ENCODE measurements around the gene IGFALS. TPM values are rescaled to one million over a fixed set of nuclear protein-coding genes. Genes with fewer than 3 reads are reported as not detected.

Gene IGFALS
- total RNA-seq, 4 donors from 2014 or later = 0.27 to 10.8 (median 0.48) TPM; not detected in 1

GRCh38 chr16:1765826-1766225, 27.7 kb downstream of the IGFALS start:
- no peaks in the 10 kb centered on the region for H3K27me3 ChIP-seq
- no peak for TF ChIP-seq POLR2AphosphoS5 (IDR thresholded peaks at IDR 0.05)
- TF ChIP-seq EP300 (IDR thresholded peaks at IDR 0.05; ENCODE audit: low read depth) = no peak
- TF ChIP-seq POLR2A (IDR thresholded peaks at IDR 0.05) = no peak
- TF ChIP-seq CTCF (IDR thresholded peaks at IDR 0.05) = no peak
- WGBS, 2 donors (ENCODE audit: low coverage in 1 of 2) = 93% methylated on average over 3 of the region's 22 CpGs; no CpG with 5 or more reads in 1 of the 2 donors
- in situ Hi-C loops (cut with MboI; ENCODE audit: low pct_ligation_motif_present in 1 of 4, low pct_unique_long_range_greater_than_20kb in 1 of 4, low sequenced_read_pairs in 3 of 4) = no loop called here
- no peak overlapping the region for H3K27ac ChIP-seq
- H3K4me1 ChIP-seq = peaks cover 6 to 15% (median 11%) of the 10 kb centered on the region in 4 donors
- peaks cover 0 to 9% (median 0%) of the 10 kb centered on the region in 4 donors for H3K36me3 ChIP-seq
- no peak for DNase-seq
- no peaks in the 10 kb centered on the region for H3K9me3 ChIP-seq
- H3K4me3 ChIP-seq = no peak overlapping the region
- intact Hi-C loops (cut with DNase I; ENCODE audit: low total_unique reads) = no loop called here

GRCh38 chr16:1764971-1765370, 28.5 kb downstream of the IGFALS start:
- no peak for DNase-seq
- Histone ChIP-seq H3K9me3 (no peaks in the 10 kb centered on the region), H3K27me3 (no peaks in the 10 kb centered on the region), H3K4me1 (peaks cover 4 to 6% (median 5%) of the 10 kb centered on the region in 4 donors), H3K4me3 (no peak overlapping the region), H3K27ac (no peak overlapping the region), H3K36me3 (peaks cover 0 to 12% (median 0%) of the 10 kb centered on the region in 4 donors)
- WGBS, 2 donors (ENCODE audit: low coverage in 1 of 2) = 84% methylated on average over 21 of the region's 21 CpGs; no CpG with 5 or more reads in 1 of the 2 donors
- in situ Hi-C loops (cut with MboI; ENCODE audit: low pct_ligation_motif_present in 1 of 4, low pct_unique_long_range_greater_than_20kb in 1 of 4, low sequenced_read_pairs in 3 of 4) = no loop called here
- TF ChIP-seq POLR2A (IDR thresholded peaks at IDR 0.05) = no peak
- no peak for TF ChIP-seq EP300 (IDR thresholded peaks at IDR 0.05; ENCODE audit: low read depth)
- no peak for TF ChIP-seq POLR2AphosphoS5 (IDR thresholded peaks at IDR 0.05)
- no peak for TF ChIP-seq CTCF (IDR thresholded peaks at IDR 0.05)
- intact Hi-C loops (cut with DNase I; ENCODE audit: low total_unique reads) = no loop called here

- no peak overlapping the region for H3K27ac ChIP-seq
- no peak for DNase-seq
- in situ Hi-C loops (cut with MboI; ENCODE audit: low pct_ligation_motif_present in 1 of 4, low pct_unique_long_range_greater_than_20kb in 1 of 4, low sequenced_read_pairs in 3 of 4) (no loop called here), intact Hi-C loops (cut with DNase I; ENCODE audit: low total_unique reads) (no loop called here)
- peak in 1 of 5 experiments; percentile 11 for TF ChIP-seq CTCF (IDR thresholded peaks at IDR 0.05)
- no peak for TF ChIP-seq POLR2A (IDR thresholded peaks at IDR 0.05)
- 79% methylated on average over 63 of the region's 81 CpGs; no CpG with 5 or more reads in 1 of the 2 donors for WGBS, 2 donors (ENCODE audit: low coverage in 1 of 2)
- no peaks in the 10 kb centered on the region for H3K9me3 ChIP-seq
- no peak overlapping the region for H3K4me3 ChIP-seq
- H3K27me3 ChIP-seq = no peaks in the 10 kb centered on the region
- H3K36me3 ChIP-seq = peaks cover 0 to 12% (median 0%) of the 10 kb centered on the region in 4 donors
- no peaks in the 10 kb centered on the region for H3K4me1 ChIP-seq
These were observed 29.7 kb downstream of the IGFALS start for GRCh38 chr16:1763521-1764511.

DNA sequence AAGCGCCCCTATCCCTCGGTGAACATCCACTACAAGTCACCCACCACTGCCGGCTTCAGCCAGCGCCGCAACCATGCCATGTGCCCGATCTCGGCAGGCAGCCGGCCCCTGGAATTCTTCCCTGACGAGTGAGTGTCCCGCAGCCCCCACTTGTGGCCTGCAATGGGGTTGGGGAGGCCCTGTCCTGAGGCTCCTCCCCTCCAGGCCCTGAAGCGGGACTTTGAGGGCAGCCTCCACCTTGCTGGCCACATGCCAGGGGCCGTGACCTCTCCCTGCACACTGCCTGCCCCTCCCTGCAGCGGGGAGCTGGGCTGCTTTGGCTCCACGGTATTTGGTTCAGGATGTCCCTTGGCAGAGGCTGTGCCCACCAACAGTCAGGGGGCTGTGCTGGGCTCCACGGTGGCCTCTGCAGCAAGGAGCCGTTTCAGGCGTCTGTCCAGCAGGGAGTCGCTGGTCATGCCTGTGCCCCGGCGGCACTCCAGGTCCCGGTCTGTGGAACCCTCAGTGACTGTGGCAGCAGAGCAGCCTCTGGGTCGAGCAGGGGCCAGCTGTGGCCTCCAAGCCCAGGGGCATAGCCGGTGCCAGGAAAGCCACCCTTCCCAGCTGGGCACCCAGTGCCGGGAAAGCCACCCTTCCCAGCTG, 30.5 kb downstream of the IGFALS start:
- in situ Hi-C loops (cut with MboI; ENCODE audit: low pct_ligation_motif_present in 1 of 4, low pct_unique_long_range_greater_than_20kb in 1 of 4, low sequenced_read_pairs in 3 of 4) = no loop called here
- H3K36me3 ChIP-seq = peaks cover 0 to 12% (median 0%) of the 10 kb centered on the region in 4 donors

More for the DNA sequence above, 30.5 kb downstream of the IGFALS start:
- H3K27ac ChIP-seq = no peak overlapping the region
- H3K4me3 ChIP-seq = no peak overlapping the region
- TF ChIP-seq POLR2A (IDR thresholded peaks at IDR 0.05) (no peak), EP300 (IDR thresholded peaks at IDR 0.05; ENCODE audit: low read depth) (no peak), POLR2AphosphoS5 (IDR thresholded peaks at IDR 0.05) (no peak), CTCF (IDR thresholded peaks at IDR 0.05) (no peak)
- no peaks in the 10 kb centered on the region for H3K27me3 ChIP-seq
- intact Hi-C loops (cut with DNase I; ENCODE audit: low total_unique reads) = no loop called here
- 87% methylated on average over 20 of the region's 24 CpGs; no CpG with 5 or more reads in 1 of the 2 donors for WGBS, 2 donors (ENCODE audit: low coverage in 1 of 2)
- H3K9me3 ChIP-seq = no peaks in the 10 kb centered on the region
- H3K4me1 ChIP-seq = peaks cover 0 to 5% (median 5%) of the 10 kb centered on the region in 4 donors
- DNase-seq = no peak

Measured in transverse colon (tissue), 4 donors.